ENCODE results near the gene ZNF579.
"Not testable (repeated sequence)": the region's sequence is repeated elsewhere in the genome, so short reads cannot be mapped to it uniquely, and the experiment has no call there.

The ZNF579 gene

DNA sequence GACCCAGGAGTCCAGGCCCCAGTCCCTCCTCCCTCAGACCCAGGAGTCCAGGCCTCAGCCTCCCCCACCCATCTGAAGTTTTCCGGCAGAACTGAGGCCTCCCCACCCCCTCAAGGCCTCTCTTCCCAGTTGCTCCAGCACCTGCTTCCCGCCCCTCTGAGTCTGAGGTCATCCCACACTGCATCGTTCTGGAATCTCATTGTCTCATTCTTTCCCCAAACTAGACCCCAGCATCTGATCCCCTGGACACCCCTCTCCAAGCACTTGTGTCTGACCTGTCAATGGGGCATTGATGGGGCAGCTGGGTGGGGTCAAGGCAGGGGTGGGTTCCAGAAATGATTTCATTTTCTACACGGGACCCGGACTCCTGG, 42.9 kb downstream of the ZNF579 start:
- no peak for DNase-seq

GRCh38 chr19:55536951-55537740, 43.5 kb downstream of the ZNF579 start, which contains the start of gene SBK2:
Gene SBK2 (minus strand): TSS chr19:55537133. CDS start chr19:55536294, 839 bp downstream.
- no peak for DNase-seq

- DNase-seq, result no peak
Measured at GRCh38 chr19:55536366-55536765, 44.3 kb downstream of the ZNF579 start.

DNA sequence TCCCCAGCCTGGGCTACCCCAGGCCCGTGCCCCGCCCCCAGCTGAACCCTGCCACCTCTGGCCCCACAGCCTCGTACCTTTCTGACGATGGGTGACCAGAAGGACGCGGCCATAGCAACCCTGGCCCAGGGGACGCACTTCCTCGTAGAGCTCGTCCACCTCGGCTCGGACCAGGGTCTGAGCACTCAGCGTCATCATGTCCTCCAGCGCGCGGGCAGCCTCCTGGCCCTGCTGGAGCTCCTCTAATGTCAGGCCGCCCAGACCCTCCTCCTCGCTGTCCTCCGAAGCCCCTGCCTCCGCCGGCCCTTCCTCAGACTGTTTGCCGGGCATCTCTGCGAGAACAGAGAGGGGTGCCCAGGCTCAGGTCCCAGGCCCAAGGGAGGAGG, 44.7 kb downstream of the ZNF579 start:
- DNase-seq, result no peak

GRCh38 chr19:55535173-55535964, 45.3 kb downstream of the ZNF579 start:
- no peak for DNase-seq

- not testable (repeated sequence) for DNase-seq
Measured at GRCh38 chr19:55534280-55534679, 46.4 kb downstream of the ZNF579 start.

DNA sequence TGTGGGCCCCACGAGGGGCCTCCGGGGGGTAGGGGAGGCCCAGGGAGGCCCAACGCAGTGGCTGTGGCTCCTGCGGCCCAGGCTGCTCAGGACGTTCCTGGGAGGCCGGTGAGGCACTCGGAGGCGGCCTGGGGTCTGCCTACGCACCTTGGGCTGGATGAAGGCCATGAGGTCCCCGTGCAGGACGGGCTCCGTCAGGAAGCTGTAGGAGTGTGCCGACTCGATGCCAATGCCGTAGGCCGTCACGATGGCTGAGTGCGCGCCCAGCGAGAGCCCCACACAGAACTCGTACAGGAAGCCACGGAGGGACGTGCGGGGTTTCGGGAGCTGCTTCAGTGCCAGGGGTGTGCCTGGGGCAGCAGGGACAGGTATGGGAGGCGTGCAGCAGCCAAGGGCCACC, 49.7 kb downstream of the ZNF579 start:
- DNase-seq, result no peak

GRCh38 chr19:55529636-55530234, 50.9 kb downstream of the ZNF579 start:
- DNase-seq, result no peak

DNA sequence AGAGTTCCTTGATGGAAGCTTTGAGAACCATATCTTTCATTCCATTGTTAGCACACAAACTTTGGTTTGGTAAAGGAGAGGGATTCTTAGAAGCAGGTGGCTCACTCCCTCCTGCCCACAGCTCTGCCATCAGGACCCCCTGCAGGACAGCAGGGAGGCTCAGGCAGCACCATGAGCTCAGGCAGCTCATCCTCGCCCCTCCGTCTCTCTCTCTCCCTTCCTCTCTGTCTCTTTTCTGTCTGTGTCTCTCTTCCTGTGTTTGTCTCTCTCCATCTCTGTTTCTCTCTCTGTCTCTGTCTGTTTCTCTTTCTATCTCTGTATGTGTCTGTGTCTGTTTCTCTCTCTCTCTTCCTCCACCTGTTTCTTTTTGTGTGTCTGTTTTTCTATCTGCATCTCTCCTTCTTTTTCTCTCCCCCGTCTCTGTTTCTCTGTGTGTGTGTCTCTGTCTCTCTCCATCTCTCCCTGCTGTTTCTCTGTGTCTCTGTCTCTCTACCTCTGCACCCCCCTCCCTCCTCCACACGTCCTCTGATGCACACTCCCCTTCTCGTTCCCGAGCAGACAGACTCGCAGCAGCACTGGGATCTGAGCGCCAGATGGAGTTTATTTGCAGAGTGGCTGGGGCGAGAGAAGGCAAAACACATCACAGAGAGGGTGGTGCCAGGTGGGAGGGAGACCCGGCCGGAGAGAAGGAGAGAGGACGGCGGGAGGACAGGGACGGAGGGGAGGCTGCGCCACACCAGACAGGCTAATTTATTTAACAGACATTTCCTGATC, 52.4 kb downstream of the ZNF579 start:
- no peak for DNase-seq

- DNase-seq, result no peak
Measured at GRCh38 chr19:55527197-55528029, 53.2 kb downstream of the ZNF579 start.

Measured in NCI-H526 treated with DMSO at 0.1 percent for 48 hours (cell line).